OCI-LY1 (cell line): Measurements from ENCODE around the gene RAX.
A peak's percentile ranks its signal among the peaks of the same experiment; 100 is the strongest.

ENCODE experiments used
- H2AFZ ChIP-seq: fragments of 200-600 bp; sonication (generic), shearing (Covaris generic); 2 replicates; pipeline ENCODE4 v1.6.0; 2014; ENCODE audit warnings: antibody characterized with exemption, mild to moderate bottlenecking, low read length
- H3F3A ChIP-seq: fragments of 200-600 bp; sonication (generic), shearing (Covaris generic); 2 replicates; pipeline ENCODE4 v1.6.0; 2014; ENCODE audit warnings: mild to moderate bottlenecking, antibody characterized with exemption, low read length, moderate library complexity; ENCODE audit not compliant: insufficient read depth
- H3K27ac ChIP-seq: fragments of 200-600 bp; sonication (generic); 2 replicates; pipeline ENCODE4 v1.5.1; 2014; ENCODE audit warnings: low read length, mixed run types, mild to moderate bottlenecking, low read depth; ENCODE audit not compliant: poor library complexity, severe bottlenecking
- H3K27me3 ChIP-seq: fragments of 200-600 bp; sonication (generic); 2 replicates; pipeline ENCODE4 v1.6.0; 2014; ENCODE audit warnings: antibody characterized with exemption, mild to moderate bottlenecking, low read length, moderate library complexity; ENCODE audit not compliant: insufficient read depth
- H3K36me3 ChIP-seq: fragments of 200-600 bp; sonication (generic); 2 replicates; pipeline ENCODE4 v1.6.1; 2014; ENCODE audit warnings: mild to moderate bottlenecking, antibody characterized with exemption, low read length, moderate library complexity, mixed read lengths; ENCODE audit not compliant: insufficient read depth
- H3K4me1 ChIP-seq: fragments of 200-600 bp; sonication (generic); 2 replicates; pipeline ENCODE4 v1.5.1; 2014; ENCODE audit warnings: mild to moderate bottlenecking, low read length, moderate library complexity; ENCODE audit not compliant: insufficient read depth, severe bottlenecking
- H3K4me2 ChIP-seq: fragments of 200-600 bp; sonication (generic), shearing (Covaris generic); 2 replicates; pipeline ENCODE4 v1.6.1; 2014; ENCODE audit warnings: low read length
- H3K4me3 ChIP-seq: fragments of 200-600 bp; sonication (generic); 2 replicates; pipeline ENCODE4 v1.5.1; 2014; ENCODE audit warnings: low read length, low read depth, mild to moderate bottlenecking, mixed read lengths; ENCODE audit not compliant: poor library complexity, severe bottlenecking
- H3K79me2 ChIP-seq: fragments of 200-600 bp; shearing (Covaris generic); 2 replicates; pipeline ENCODE4 v1.6.1; 2016; ENCODE audit warnings: mixed run types, low read length, mixed read lengths; ENCODE audit not compliant: insufficient read depth
- H3K9ac ChIP-seq: fragments of 200-600 bp; sonication (generic), shearing (Covaris generic); 2 replicates; pipeline ENCODE4 v1.6.1; 2014; ENCODE audit warnings: mild to moderate bottlenecking, low read length, mixed read lengths
- H3K9me2 ChIP-seq: fragments of 200-600 bp; sonication (generic), shearing (Covaris generic); 2 replicates; pipeline ENCODE4 v1.6.1; 2014; ENCODE audit warnings: low read depth, mild to moderate bottlenecking, low read length, mixed read lengths
- H3K9me3 ChIP-seq: fragments of 200-600 bp; shearing (Covaris generic); 2 replicates; pipeline ENCODE4 v1.6.1; 2014; ENCODE audit warnings: low read length, mixed read lengths
- H4K20me1 ChIP-seq: fragments of 200-600 bp; sonication (generic), shearing (Covaris generic); 2 replicates; pipeline ENCODE4 v1.6.0; 2016; ENCODE audit warnings: mild to moderate bottlenecking, low read length; ENCODE audit not compliant: insufficient read depth
- EZH2 ChIP-seq: fragments of 200-600 bp; sonication (generic), shearing (Covaris generic); IDR thresholded peaks from 2 replicates; pipeline ENCODE4 v1.8.0; 2017; ENCODE audit warnings: borderline replicate concordance, mixed run types, mild to moderate bottlenecking, antibody characterized with exemption, low read length, moderate library complexity, mixed read lengths
- TF ChIP-seq, protein P1 (sequence below): fragments of 200-600 bp; sonication (generic), shearing (Covaris generic); IDR thresholded peaks from 2 replicates; pipeline ENCODE4 v1.5.1; 2017; ENCODE audit warnings: mild to moderate bottlenecking, antibody characterized with exemption, low read length, moderate library complexity, mixed read lengths

Gene RAX

DNA sequence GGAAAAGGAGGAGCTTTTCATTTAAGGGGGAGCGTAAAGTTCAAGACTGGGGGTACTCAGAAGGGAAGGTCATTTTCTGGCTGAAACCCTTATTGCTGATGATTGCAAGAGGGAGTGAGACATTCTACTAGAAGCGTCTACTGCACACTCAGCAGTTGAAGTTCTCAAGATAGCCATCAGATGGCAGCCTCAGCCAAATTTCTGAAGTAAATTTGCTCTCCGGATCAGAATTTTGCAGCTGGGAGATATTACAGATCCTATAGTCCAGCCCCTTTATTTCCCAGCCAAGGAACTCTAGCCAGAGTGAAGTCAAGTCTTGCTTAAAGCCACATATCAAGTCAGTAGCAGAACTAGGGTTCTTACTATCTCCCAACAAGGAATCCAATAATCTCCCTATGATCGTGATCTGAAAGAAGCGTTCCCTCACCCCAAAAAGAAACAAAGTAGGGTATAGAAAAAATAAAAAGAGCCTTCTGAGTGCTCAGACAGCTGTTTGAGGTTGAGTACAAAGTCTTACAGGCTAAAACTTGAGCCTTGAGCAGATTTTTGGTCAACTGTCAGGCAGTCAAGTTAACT, 24.0 kb downstream of the RAX start:
- Histone ChIP-seq H3K4me1 (no peaks in the 10 kb centered on the region), H3K9me2 (no peaks in the 10 kb centered on the region), H3K9me3 (no peaks in the 10 kb centered on the region), H3K4me2 (no peak overlapping the region), H2AFZ (no peak overlapping the region), H4K20me1 (no peaks in the 10 kb centered on the region), H3K27me3 (no peaks in the 10 kb centered on the region), H3F3A (no peaks in the 10 kb centered on the region), H3K36me3 (no peaks in the 10 kb centered on the region), H3K79me2 (no peaks in the 10 kb centered on the region), H3K9ac (no peak overlapping the region), H3K27ac (no peak overlapping the region), H3K4me3 (no peak overlapping the region)
- TF ChIP-seq, protein P1, sequence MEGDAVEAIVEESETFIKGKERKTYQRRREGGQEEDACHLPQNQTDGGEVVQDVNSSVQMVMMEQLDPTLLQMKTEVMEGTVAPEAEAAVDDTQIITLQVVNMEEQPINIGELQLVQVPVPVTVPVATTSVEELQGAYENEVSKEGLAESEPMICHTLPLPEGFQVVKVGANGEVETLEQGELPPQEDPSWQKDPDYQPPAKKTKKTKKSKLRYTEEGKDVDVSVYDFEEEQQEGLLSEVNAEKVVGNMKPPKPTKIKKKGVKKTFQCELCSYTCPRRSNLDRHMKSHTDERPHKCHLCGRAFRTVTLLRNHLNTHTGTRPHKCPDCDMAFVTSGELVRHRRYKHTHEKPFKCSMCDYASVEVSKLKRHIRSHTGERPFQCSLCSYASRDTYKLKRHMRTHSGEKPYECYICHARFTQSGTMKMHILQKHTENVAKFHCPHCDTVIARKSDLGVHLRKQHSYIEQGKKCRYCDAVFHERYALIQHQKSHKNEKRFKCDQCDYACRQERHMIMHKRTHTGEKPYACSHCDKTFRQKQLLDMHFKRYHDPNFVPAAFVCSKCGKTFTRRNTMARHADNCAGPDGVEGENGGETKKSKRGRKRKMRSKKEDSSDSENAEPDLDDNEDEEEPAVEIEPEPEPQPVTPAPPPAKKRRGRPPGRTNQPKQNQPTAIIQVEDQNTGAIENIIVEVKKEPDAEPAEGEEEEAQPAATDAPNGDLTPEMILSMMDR, result peak; percentile 72
- TF ChIP-seq EZH2, result no peak

DNA sequence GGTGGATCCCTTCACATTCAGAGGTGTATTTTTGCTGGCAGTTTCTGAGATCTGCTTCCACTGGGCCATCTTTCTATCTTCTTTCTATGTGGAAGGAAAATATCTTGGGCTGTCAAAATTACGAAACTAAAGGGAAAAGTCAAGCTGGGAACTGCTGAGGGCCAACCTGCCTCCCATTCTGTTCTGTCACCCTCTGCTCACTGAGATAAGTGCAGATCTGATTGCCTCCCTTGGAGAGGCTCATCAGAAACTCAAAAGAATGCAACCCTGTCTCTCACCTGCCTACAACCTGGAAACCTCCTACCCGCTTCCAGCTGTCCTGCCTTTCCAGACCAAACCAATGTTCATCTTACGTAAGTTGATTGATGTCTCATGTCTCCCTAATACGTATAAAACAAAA, 26.5 kb downstream of the RAX start:
- H4K20me1 ChIP-seq, result no peaks in the 10 kb centered on the region
- no peaks in the 10 kb centered on the region for H3K36me3 ChIP-seq
- no peaks in the 10 kb centered on the region for H3K4me1 ChIP-seq
- no peaks in the 10 kb centered on the region for H3F3A ChIP-seq
- H3K27ac ChIP-seq, result no peak overlapping the region
- no peaks in the 10 kb centered on the region for H3K27me3 ChIP-seq
- no peaks in the 10 kb centered on the region for H3K79me2 ChIP-seq
- no peaks in the 10 kb centered on the region for H3K9me2 ChIP-seq
- TF ChIP-seq, protein P1, result no peak
- no peak for TF ChIP-seq EZH2
- no peak overlapping the region for H2AFZ ChIP-seq
- no peak overlapping the region for H3K4me2 ChIP-seq
- no peak overlapping the region for H3K4me3 ChIP-seq
- no peaks in the 10 kb centered on the region for H3K9me3 ChIP-seq
- no peak overlapping the region for H3K9ac ChIP-seq

DNA sequence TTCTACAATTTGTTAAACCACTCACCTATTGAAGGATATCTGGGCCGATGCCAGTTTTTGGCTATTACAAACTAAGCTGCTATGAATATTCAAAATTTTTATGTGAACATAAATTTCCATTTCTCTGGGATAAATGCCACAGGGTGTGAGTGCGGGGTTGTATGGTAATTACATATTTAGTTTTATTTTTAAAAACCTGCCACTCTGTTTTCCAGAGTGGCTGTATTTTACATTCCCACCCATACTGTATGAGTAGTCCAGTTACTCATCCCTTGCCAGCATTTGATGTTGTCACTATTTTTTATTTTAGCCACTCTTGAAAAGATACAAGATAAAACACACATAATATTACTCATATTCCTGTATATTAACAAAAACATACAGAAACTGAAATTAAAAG, 30.3 kb downstream of the RAX start:
- Histone ChIP-seq H3K27me3 (peaks cover 3% of the 10 kb centered on the region; the same call in 1 of the 2 replicates), H3K9me3 (no peaks in the 10 kb centered on the region), H3K4me1 (no peaks in the 10 kb centered on the region), H3K9me2 (no peaks in the 10 kb centered on the region), H3F3A (no peaks in the 10 kb centered on the region), H3K9ac (no peak overlapping the region), H3K36me3 (no peaks in the 10 kb centered on the region), H3K27ac (no peak overlapping the region), H2AFZ (no peak overlapping the region), H3K79me2 (no peaks in the 10 kb centered on the region), H3K4me3 (no peak overlapping the region), H4K20me1 (no peaks in the 10 kb centered on the region), H3K4me2 (no peak overlapping the region)
- no peak for TF ChIP-seq EZH2
- TF ChIP-seq, protein P1, result no peak
